ENCODE data around the gene LDHAL6A.

Gene LDHAL6A

GRCh38 chr11:18455686-18456372, at the start of gene LDHAL6A:
Gene LDHAL6A, plus strand, starts transcription at chr11:18455856. Its CDS starts 825 bp downstream, at chr11:18456681.
- DNase-seq: no peak

GRCh38 chr11:18407400-18407799, 48.3 kb upstream of the LDHAL6A start:
- peak in 1 of 56 donors; percentile 7 for DNase-seq

- DNase-seq: no peak
Observed at GRCh38 chr11:18408558-18409291, 46.9 kb upstream of the LDHAL6A start.

- DNase-seq: no peak
Observed at GRCh38 chr11:18416459-18416858, 39.2 kb upstream of the LDHAL6A start.

GRCh38 chr11:18419040-18419439, 36.6 kb upstream of the LDHAL6A start:
- DNase-seq: no peak

GRCh38 chr11:18420067-18420466, 35.6 kb upstream of the LDHAL6A start:
- DNase-seq: no peak

- DNase-seq: no peak
Observed at GRCh38 chr11:18427240-18427639, 28.4 kb upstream of the LDHAL6A start.

GRCh38 chr11:18429332-18429731, 26.3 kb upstream of the LDHAL6A start:
- DNase-seq: no peak

GRCh38 chr11:18438691-18439090, 17.0 kb upstream of the LDHAL6A start:
- no peak for DNase-seq

- DNase-seq: no peak
Observed at GRCh38 chr11:18449251-18449650, 6.4 kb upstream of the LDHAL6A start.

- no peak for DNase-seq
Observed at GRCh38 chr11:18452927-18453326, 2.7 kb upstream of the LDHAL6A start.

- no peak for DNase-seq
Observed at GRCh38 chr11:18457450-18457849, 1.8 kb downstream of the LDHAL6A start.

- DNase-seq: no peak
Observed at GRCh38 chr11:18459634-18460033, 4.0 kb downstream of the LDHAL6A start.

- DNase-seq: no peak
Observed at GRCh38 chr11:18461909-18462308, 6.3 kb downstream of the LDHAL6A start.

- no peak for DNase-seq
Observed at GRCh38 chr11:18463439-18463838, 7.8 kb downstream of the LDHAL6A start.

- DNase-seq: no peak
Observed at GRCh38 chr11:18466402-18466801, 10.7 kb downstream of the LDHAL6A start.

GRCh38 chr11:18468059-18468458, 12.4 kb downstream of the LDHAL6A start:
- no peak for DNase-seq

GRCh38 chr11:18468961-18469360, 13.3 kb downstream of the LDHAL6A start:
- DNase-seq: no peak

GRCh38 chr11:18471995-18472394, 16.3 kb downstream of the LDHAL6A start:
- no peak for DNase-seq

- no peak for DNase-seq
Observed at GRCh38 chr11:18472587-18472986, 16.9 kb downstream of the LDHAL6A start.

- no peak for DNase-seq
Observed at GRCh38 chr11:18479063-18479462, 23.4 kb downstream of the LDHAL6A start.

GRCh38 chr11:18485913-18486528, 30.4 kb downstream of the LDHAL6A start:
- no peak for DNase-seq

- DNase-seq: no peak
Observed at GRCh38 chr11:18490319-18490718, 34.7 kb downstream of the LDHAL6A start.

Data from nucleus accumbens (tissue), 56 donors.